IMR-90 (cell line): Measurements from ENCODE around the gene MREG.

Experiments used
- CHD1 ChIP-seq: IDR thresholded peaks from 2 replicates; pipeline ENCODE4 v1.6.1; 2012; ENCODE audit warnings: low read depth, low read length, improper control_type of control experiment
- MAFK ChIP-seq: IDR thresholded peaks from 2 replicates; pipeline ENCODE4 v1.6.1; 2012; ENCODE audit warnings: low read depth, low read length, improper control_type of control experiment
- MXI1 ChIP-seq: IDR thresholded peaks from 2 replicates; pipeline ENCODE4 v1.6.1; 2012; ENCODE audit warnings: low read depth, mild to moderate bottlenecking, low read length, moderate library complexity, borderline replicate concordance
- POLR2A ChIP-seq: IDR thresholded peaks from 2 replicates; pipeline ENCODE4 v1.6.1; 2012; ENCODE audit warnings: mild to moderate bottlenecking, low read depth, low read length
- SMC3 ChIP-seq: fragments of 150-350 bp; IDR thresholded peaks from 2 replicates; pipeline ENCODE4 v1.6.1; 2016; ENCODE audit warnings: low read depth, mild to moderate bottlenecking, antibody characterized with exemption, low read length, moderate library complexity
- USF2 ChIP-seq: fragments of 150-350 bp; IDR thresholded peaks from 2 replicates; pipeline ENCODE4 v1.6.1; 2017; ENCODE audit warnings: mild to moderate bottlenecking, antibody characterized with exemption, low read length, low read depth
- TF ChIP-seq, protein P1 (sequence below): conservative IDR thresholded peaks from 2 replicates; pipeline ENCODE4 v1.5.1; 2012; ENCODE audit warnings: mild to moderate bottlenecking, low read depth, low read length, improper control_type of control experiment

GRCh38 chr2:216033403-216033802 is 20.1 kb upstream of the MREG start:
- TF ChIP-seq, protein P1, sequence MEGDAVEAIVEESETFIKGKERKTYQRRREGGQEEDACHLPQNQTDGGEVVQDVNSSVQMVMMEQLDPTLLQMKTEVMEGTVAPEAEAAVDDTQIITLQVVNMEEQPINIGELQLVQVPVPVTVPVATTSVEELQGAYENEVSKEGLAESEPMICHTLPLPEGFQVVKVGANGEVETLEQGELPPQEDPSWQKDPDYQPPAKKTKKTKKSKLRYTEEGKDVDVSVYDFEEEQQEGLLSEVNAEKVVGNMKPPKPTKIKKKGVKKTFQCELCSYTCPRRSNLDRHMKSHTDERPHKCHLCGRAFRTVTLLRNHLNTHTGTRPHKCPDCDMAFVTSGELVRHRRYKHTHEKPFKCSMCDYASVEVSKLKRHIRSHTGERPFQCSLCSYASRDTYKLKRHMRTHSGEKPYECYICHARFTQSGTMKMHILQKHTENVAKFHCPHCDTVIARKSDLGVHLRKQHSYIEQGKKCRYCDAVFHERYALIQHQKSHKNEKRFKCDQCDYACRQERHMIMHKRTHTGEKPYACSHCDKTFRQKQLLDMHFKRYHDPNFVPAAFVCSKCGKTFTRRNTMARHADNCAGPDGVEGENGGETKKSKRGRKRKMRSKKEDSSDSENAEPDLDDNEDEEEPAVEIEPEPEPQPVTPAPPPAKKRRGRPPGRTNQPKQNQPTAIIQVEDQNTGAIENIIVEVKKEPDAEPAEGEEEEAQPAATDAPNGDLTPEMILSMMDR: no peak
- TF ChIP-seq SMC3 (no peak), MAFK (no peak), USF2 (no peak), POLR2A (no peak), MXI1 (no peak), CHD1 (no peak)
